Erythroblast (primary cell): ENCODE measurements around the gene SERTAD4.

Source experiments
- GATA1 ChIP-seq: IDR thresholded peaks from 2 replicates; pipeline ENCODE4 v1.6.1; 2011; ENCODE audit warnings: low read depth, mild to moderate bottlenecking, control low read depth, low read length, moderate library complexity
- POLR2A ChIP-seq: IDR thresholded peaks from 2 replicates; pipeline ENCODE4 v1.6.1; 2011; ENCODE audit warnings: mild to moderate bottlenecking, low read length

- TF ChIP-seq POLR2A (no peak), GATA1 (no peak)
Observed at GRCh38 chr1:210237981-210238380, 5.4 kb downstream of the SERTAD4 start.
